Upper lobe of left lung (tissue), 4 donors: Measurements from ENCODE around the gene PGAP6.

Experiments
- POLR2A ChIP-seq, 4 donors: fragments of 450-650 bp; IDR thresholded peaks; one replicate each; pipeline ENCODE4 v1.5.1; 2016 to 2017; ENCODE audit warnings: antibody characterized with exemption in 4 of 4, mild to moderate bottlenecking in 2 of 4
- POLR2AphosphoS5 ChIP-seq, 2 donors: sonication (generic); formaldehyde crosslinking; IDR thresholded peaks; one replicate each; pipeline ENCODE4 v1.5.1; 2017; ENCODE audit warnings: antibody characterized with exemption in 2 of 2

DNA sequence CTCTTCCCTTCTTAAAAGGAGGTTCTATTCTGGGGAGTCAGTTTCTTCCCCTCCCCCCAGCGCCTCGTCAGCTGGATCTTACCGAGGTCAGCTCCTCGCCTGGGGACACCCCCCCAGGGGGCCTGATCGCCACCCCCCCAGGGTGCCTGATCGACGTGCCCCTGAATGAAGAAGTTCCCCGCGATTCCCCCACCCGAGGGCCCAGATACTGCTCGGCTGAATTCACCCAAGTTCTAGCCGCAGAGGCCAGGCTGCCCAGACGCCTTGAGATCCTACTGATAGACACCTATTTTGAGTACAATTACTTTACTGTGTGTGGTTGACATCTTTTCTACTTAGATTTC is 45.1 kb upstream of the PGAP6 start:
- no peak for TF ChIP-seq POLR2AphosphoS5 (IDR thresholded peaks at IDR 0.05)
- TF ChIP-seq POLR2A (IDR thresholded peaks at IDR 0.05), result no peak
